SK-N-SH (cell line): ENCODE measurements around the gene ANKS4B.

Experiments used
- POLR2AphosphoS5 ChIP-seq: IDR thresholded peaks from 2 replicates; pipeline ENCODE4 v1.6.1; 2012; ENCODE audit warnings: low read depth, low read length
- RFX5 ChIP-seq: IDR thresholded peaks from 2 replicates; pipeline ENCODE4 v1.6.1; 2012; ENCODE audit warnings: mild to moderate bottlenecking, improper control_type of control experiment, low read length
- YY1 ChIP-seq: IDR thresholded peaks from 2 replicates; pipeline ENCODE4 v1.4.0; 2012; ENCODE audit warnings: low read depth, mild to moderate bottlenecking

- TF ChIP-seq RFX5 (no peak), POLR2AphosphoS5 (no peak), YY1 (no peak)
Measured at GRCh38 chr16:21272253-21272652, 38.8 kb downstream of the ANKS4B start.
